Activated naive CD4-positive, alpha-beta T cell treated with Interleukin-2 at 50 U/mL for 16 hours (primary cell): ENCODE data around the gene KDM4C.

Experiments used
- DNase-seq: peaks from one replicate; pipeline ENCODE4 v3.0.0-alpha.2; 2020

The KDM4C gene

DNA sequence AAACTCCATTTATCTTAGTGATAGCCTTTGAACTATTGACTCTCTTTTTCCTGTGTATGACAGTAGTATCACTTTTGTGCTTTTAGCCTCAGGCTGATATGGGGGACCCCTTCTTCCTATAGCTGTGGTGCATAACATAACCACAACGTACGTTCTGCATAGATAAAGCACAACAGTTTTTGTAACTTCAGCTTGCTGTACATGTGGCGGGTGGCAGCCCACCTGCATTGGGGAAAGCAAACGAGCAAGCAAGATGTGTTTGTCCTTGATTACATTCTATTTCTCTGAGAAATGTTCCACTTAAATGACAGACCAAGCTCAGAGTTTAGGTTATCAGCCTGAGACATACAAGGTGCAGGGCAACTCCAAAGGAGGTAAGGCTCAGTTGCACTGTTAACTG, 309.4 kb downstream of the KDM4C start:
- no peak for DNase-seq

DNA sequence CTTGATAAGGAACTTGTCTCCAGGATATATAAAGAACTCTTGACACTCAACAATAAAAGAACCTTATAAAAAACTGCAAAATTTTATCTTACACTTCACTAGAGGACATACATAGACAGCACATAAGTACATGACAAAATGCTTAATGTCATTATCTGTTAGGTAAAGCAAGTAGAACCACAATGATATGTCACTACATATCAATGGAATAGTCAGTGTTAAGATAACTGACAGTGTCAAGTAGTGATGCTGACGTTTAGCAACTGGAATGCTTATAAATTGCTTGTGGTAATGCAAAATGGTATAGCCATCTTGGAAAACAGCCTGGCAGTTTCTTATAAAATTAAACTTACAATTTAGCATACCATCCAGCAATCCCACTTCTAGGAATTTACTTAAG, 314.1 kb downstream of the KDM4C start:
- no peak for DNase-seq

DNA sequence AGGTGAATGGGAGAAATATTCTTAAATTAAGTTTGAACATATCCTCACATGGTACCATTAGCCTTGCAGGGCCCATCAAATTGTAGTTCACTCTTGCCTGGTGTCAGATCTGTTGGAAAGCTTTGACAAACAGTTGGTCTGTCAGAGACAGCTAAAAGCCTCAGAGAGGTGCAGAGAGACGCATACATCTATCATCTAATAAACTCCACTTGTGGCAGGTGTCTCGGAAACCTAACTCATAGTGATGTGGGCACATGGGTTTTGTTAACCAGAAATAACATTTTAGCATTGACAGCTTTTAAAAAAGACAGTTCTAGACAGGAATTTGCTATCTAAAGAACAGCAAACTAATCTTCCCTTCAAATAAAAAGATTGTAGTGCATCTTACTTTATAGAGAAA, 315.9 kb downstream of the KDM4C start:
- no peak for DNase-seq

DNA sequence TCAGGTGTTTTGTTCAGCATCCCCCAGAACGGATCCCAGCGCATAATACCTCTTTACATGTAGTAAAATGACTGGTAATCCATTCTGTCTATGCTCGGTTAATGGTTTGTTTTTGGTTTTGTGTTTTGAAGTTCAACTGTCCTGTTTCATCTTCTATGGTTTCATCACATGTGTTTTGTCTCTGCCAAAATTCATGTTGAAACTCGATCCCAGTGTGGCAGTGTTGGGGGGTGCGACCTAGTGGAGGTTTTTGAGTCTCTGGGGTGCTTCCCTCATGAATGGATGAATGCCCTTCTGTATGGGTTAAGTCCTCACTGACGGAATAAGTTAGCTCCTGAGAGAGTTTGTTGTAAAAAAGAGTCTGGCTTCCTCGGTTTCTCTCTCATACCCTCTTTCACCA, 317.4 kb downstream of the KDM4C start:
- DNase-seq: no peak

DNA sequence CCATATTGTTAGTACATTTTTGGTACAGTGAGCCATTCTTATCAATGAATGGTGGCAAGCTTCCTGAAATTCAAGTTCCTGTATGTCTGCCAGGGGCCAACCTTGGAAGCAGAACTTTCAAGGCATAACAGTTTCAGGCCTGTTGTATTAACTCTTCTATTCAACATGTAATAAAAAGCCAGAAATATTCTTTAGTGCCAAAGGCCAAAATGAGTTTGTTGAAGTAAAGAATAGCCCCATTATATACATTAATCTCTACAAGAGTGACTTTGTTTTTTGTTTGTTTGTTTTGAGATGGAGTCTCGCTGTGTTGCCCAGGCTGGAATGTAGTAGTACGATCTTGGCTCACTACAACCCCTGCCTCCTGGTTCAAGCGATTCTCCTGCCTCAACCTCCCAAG, 321.3 kb downstream of the KDM4C start:
- no peak for DNase-seq

DNA sequence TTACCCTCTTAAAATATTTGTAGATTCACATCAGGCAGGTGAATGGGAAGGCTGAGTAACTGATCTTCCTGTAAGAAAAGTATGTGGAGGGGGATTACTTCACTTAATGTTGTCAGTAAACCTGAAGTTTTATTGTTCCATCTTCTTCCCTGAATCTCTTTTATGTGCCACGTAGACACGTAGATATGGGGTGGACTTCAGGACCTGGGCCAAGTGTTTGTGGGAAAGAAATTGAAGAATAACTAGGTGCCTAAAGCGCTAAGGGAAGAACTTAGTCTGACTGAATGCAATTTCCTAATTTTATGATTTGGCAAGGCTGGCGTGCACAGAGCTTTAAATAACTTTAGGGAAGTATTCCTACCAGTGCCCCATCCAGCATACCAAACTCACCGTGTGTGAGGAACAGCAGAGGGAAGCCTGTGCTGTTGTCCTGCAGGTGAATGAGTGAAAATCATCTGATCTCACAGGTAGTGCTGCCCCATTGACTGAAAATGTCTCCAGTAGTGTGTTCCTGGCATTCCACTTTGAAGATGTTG, 323.4 kb downstream of the KDM4C start:
- no peak for DNase-seq

DNA sequence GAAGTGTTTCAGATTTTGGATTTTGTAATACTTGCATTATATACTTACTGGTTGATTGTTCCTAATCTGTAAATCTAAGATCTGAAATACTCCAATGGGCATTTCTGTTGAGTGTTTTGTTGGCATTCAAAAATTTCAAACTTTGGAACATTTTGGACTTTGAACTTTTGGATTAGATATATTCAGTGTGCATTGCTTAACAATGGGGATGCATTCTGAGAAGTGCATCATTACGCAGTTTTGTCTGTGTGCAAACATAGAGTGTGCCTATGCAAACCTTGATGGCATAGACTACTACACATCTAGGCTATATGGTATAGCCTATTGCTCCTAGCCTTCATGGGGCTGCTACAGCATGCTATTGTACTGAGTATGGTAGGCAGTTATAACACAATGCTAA, 325.4 kb downstream of the KDM4C start:
- DNase-seq: no peak

DNA sequence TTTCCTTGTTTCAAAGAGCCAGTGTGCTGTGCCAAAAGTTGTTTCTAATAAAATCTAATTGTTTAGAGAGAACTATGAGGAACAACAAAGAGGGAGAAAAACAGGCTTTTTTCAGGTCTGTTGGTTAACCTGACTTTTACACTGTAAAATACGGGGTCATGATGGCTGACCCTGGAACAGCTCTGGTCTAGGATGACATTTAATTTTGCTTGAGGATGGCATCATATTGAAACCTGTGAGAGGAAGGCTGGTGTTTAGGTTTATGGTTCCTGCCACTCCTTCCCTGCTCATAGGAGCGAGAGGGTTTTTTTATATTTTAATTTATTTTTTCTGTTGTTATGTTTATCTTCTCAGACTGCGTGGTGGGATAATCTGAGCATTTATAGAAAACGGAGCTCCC, 327.6 kb downstream of the KDM4C start:
- no peak for DNase-seq

DNA sequence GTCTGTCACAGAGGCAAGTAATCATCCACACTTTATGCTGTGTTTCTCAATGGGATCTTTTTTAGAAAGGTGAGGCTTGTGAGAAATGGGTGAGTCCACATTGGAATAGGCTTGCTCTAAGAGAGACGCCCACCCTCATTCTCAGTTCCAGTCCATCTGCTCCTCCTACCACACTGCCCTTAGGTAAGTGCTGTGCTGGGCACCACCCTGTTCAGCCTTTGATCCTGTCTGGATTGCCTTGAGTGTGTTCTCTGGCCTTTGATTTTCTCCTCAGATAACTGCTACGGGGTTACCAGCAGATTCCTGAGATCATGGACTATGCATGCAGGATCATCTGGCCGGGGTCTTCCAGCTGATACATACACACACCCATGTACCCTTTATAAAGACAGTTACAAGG, 328.6 kb downstream of the KDM4C start:
- DNase-seq: no peak

DNA sequence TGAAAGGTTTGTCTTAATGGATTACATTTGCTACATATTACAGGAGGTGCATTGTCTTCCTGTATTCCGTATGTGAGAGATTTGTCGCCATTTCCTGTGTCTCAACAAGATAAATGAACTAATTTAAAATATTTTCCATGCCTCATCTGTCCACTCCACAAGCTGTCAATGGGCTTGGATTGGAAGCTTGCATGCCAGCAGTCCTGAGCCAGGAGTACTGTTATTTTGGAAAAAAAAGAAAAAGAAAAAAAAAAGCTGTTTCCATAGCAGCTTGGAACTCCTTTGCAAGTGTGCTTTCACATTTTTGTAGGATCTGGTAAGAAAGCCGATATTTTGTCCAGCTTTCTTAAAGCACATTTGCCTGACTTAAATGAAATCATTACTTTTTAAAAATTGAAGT, 330.8 kb downstream of the KDM4C start:
- no peak for DNase-seq

DNA sequence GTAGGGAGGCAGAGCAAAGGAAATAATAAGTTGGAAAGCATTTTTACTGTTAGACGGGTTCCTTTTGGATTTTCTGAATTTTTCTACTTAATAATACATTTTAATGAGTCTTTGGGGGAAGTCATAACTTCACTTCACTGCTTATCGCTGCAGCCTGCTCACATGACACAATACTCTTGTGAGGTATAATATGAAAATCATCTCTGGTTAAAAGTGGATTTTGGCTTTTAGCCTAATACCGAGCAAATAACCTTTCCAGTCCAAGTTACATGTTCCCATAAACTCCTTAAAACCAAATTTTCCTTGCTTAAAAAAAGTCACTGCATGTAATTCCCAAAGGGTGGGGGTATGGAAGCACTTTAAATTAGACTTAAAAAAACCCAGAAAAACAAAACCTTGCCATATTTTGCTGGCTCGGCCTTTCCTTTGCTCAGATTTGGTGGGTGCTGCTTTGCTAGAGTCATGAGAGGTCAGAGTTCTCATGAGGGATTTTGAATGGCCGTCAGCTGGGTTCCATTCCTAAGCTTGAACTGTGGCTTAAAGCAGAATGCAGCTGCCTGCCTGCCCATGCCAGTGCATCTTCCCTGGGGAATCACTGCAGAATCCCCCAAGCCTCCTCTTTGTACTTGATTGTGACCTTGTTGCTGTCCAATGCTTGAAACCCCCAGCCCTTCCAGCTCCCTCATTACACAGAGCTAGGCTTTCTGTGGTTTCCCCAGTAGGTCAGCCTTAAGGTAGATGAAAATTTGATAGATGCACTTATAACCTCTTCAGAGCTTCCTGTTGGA, 331.8 kb downstream of the KDM4C start:
- no peak for DNase-seq

DNA sequence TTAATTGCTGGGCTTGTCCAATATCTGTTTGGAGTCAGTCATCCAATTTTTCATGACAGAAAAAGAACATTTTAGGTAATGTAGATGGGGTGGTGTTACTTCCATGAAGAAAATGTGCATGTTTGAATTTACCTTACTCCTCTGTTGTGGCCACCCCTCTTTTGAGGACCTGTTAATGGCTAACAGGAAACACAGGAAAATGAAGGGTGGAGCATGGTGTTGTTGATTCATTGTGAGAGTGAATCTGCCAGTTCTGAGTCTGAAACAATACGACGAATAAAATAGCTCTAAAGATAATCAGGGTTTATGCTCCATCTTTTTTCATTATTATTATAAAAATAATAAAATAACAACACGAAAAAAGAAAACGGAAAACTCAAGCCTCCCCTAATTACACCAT, 335.3 kb downstream of the KDM4C start:
- no peak for DNase-seq

DNA sequence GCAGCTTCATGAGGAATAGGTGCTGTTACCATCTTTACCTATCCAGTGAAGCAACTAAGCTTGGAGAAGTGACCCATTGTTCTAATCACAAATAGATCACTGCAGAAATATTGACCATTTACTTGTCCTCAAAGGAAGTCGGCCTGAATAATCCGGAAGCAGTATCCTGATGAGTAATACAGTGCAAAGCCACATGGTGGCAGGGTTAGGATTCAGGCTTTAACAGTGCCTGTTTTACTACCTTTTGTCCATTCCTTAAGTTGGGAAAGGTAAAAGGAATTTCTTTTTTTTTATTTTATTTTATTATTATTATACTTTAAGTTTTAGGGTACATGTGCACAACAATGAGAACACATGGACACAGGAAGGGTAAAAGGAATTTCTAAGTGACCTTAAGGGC, 336.3 kb downstream of the KDM4C start:
- DNase-seq: no peak

DNA sequence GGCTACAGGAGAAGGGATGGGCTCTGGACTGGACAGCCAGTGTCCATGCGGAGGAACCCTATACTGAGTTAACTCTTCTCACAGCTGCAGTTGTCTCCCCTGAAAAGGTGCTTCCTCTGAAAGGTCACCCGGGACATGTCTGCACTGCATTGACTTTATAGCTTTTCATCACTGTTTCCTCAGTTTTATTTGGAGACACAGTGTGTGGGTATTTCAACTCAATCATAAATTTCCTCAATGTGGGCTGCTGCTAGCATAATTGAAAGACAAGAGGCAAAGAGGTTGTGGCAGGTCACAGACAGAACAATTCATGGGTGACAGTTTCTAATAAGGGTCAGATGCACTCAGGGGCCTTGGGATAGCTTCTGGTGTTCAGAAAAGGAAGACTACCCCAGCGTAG, 336.8 kb downstream of the KDM4C start:
- no peak for DNase-seq

DNA sequence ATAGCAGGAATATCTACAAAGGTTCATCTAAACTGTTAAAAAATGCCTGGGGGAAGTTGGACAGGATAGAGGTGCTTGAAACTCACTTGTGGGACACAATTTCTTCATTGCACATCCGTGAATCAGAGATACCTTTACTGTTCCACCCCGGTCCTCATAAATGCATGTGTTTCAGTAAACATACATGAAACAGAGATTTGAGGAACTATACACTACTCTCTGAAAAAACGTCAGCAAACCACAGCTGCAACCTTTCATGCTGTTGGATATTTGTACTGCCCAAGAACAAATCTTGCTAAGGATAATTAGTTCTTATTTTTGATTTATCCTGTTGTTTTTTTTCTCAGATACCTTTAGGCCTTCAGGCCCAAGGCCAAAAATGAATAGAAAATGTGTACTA, 337.3 kb downstream of the KDM4C start:
- no peak for DNase-seq

DNA sequence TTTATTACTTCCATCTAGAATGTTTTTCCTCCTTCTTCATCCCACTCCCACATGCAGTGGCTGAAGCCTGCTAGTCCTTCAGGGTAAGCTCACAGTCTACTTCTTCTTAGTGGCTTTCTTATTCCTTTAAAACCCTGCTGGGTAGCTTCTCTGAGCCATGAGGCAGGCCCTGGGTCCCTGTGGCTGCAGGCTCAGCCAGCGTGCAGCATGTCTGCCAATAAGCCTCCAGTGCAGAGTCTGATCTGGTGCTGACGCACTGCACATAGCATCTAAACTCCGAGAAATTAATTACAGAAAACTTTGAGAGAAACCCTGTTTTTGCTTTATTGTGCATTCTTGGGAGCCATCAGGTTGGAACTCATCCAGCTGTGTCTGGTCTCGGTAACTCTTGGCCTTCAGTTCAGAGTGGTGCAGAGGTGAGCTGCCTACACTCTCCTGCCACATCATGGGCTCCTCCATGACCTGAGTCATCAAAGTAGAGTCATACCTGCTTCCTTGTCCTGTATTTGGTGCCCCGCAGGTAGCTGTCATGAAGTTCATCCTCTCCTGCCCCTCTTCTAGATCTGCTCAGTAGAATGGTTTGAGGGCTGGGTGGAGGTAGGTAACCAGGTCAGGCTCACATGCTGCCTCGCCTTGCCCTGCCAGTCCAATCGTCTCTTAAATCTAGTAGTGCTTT, 339.4 kb downstream of the KDM4C start:
- no peak for DNase-seq

DNA sequence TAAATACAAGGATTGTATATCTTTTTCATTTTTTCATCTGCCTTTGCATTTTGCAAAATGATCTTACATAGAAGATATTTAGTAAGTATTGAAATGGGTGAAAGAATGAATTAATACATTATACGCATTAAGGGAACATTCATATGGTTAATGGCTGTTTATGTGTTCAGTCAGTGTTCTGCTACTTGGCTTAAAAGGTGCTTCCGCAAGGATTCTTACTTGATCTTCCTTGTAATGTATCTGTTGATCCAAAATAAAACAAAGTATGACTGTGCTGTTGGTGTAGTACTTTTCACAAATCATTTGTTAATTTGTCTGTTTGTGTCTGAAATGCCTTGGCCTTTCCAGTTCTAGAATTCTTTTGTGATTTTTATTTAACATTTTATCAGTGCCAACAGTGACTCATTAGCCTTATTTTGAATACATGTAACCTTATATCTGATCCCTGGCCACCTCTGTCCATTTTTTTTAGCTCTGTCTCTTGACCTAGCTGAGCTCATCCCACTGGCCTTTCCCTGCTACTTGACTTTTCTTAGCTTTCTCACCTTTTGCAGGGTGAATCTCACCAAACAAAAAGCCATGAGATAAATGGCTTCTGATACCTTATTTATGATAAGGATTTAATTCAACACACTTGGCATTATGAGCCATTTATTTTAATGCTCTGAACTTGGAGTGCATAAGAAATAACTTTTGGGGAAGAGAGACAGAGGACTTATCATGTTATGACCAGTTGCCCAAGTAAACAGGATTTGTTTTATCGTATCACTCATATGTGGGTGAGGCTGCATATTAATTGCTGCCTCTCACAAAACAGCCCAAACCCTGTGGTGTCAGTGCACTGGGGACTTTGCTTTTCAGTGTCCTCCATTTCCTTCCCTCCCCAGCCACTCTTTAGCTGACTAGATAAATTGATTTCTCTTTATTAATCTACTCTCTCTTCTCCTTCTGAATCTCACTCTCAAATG, 340.3 kb downstream of the KDM4C start:
- DNase-seq: no peak

DNA sequence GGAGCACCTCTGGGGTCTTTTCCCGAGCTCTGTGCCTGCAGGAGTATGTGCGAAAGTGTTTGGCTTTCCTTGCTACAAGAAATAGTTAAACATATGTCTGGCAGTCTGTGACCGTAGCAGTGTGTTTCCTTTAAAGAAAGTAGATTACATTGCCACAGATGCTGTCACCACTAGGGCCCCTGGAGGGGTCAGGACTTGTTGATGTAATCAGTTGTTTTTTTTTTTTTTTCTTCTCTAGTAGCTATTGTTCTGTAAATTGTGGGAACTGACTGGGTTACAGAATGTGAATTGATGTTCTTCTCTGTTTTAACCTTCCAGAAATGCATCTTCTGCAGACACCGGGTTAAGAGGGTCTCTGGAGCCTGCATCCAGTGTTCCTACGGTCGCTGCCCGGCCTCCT, 345.6 kb downstream of the KDM4C start:
- no peak for DNase-seq

DNA sequence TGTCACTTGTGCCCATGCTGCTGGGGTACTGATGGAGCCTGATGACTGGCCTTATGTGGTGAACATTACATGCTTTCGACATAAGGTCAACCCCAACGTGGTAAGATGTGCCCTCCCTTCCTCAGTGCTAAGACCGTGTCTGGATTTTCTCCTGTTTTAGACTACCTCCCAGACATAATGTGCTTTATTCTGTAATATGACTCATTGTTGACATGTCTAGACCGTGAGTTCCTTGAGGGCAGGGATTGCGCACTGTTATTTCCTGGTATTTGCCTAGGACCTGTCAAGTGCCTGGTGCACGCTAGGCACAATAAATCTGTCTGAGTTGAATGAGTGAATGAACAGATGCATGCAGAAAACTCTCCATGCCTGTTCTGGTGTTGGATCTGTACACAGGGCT, 346.0 kb downstream of the KDM4C start:
- DNase-seq: no peak

DNA sequence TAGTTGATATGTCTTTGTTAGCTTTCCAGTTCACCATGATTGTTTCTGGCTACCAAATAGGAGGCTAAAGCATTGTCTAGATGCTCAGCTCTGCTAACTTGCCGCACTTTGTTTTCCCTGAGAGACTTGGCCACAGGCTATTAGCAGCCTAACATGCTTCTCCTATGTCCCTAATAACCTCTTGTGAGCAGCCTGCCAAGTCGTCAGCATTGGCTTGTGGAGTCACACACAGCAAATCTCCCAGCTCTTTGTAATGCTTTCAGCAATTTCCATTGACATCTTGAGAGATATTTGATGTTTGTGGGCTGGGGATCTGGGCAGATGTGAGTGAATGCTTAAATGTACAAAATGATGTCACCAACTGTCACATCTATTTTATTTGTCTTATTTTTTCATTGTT, 346.9 kb downstream of the KDM4C start:
- DNase-seq: no peak

DNA sequence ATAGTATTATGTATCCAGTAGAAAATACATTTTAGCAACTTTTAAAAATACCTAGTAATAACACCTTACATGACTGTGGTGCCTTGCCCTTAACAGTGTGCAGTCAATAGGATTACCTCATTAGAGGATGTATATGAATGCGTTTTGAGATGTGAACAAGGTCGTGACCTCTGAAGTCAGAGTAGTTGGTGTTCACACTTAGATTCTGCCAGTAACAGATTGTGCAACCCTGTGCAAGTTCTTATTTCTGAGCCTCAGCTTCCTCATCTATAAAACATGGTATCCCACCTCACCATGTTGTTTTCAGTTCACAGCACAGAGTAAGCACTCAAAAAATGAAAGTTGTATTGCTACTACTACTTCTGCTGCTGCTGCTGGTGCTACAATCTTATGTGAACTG, 347.3 kb downstream of the KDM4C start:
- no peak for DNase-seq

DNA sequence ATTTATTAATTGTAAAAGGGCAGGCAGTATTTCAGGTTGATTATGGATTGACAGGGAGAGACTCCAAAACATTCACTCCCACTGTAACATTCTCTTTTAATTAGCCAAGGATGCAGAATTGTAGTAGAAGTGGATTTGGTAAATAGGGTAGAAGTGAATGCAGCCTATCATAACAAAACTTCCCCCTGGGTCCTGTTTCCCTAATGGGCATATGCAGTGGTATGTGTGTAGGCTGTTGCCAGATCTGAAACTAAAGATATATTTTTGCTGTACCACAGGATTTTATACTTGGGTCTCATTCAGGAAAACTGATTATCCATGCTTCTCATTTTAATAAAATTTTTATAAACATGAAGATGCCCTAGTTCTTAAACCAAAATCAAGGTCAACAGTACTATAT, 351.2 kb downstream of the KDM4C start:
- no peak for DNase-seq

DNA sequence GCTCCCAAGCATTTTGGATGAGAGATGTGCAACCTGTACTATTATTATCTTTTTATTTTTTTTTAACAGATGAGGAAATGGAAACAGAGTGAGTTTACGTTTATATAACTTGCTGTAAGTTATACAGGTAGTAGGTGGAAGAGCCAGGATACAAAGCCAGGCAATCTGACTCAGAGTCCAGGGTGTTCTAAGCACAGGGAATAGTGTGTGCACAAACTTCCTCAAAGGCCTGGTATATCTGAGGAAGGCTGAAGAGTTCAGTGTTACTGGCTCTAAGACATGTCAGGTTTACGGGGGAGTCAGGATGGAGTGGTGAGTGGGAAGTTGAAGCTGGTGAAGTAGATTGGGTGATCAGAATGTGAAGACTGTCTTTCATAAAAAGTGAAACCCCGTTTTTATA, 353.6 kb downstream of the KDM4C start:
- no peak for DNase-seq
